Trophoblast cell (in vitro differentiated cells and primary cell): Measurements from ENCODE around the gene LAMP1.
"Not testable (repeated sequence)": the region's sequence is repeated elsewhere in the genome, so short reads cannot be mapped to it uniquely, and the experiment has no call there.

Experiments
- DNase-seq, 2 donors: peaks; one replicate each; pipeline ENCODE4 v3.0.0-alpha.2; 2016
- H2AFZ ChIP-seq: 2 replicates; pipeline ENCODE4 v1.6.1; 2013; ENCODE audit warnings: low read length, moderate library complexity, mild to moderate bottlenecking; ENCODE audit not compliant: insufficient read depth, poor library complexity
- H2AK5ac ChIP-seq: 2 replicates; pipeline ENCODE4 v1.6.1; 2013; ENCODE audit warnings: mild to moderate bottlenecking, low read length
- H2BK120ac ChIP-seq: 2 replicates; pipeline ENCODE4 v1.6.1; 2013; ENCODE audit warnings: low read length, mild to moderate bottlenecking, moderate library complexity; ENCODE audit not compliant: insufficient read depth, poor library complexity
- H2BK12ac ChIP-seq: 2 replicates; pipeline ENCODE4 v1.6.1; 2013; ENCODE audit warnings: mild to moderate bottlenecking, low read length, moderate library complexity
- H2BK5ac ChIP-seq: 2 replicates; pipeline ENCODE4 v1.6.1; 2013; ENCODE audit warnings: low read length, low read depth, moderate library complexity, mild to moderate bottlenecking; ENCODE audit not compliant: poor library complexity
- H3K14ac ChIP-seq: 2 replicates; pipeline ENCODE4 v1.6.1; 2013; ENCODE audit warnings: mild to moderate bottlenecking, low read length
- H3K18ac ChIP-seq: 2 replicates; pipeline ENCODE4 v1.6.1; 2013; ENCODE audit warnings: mild to moderate bottlenecking, low read length
- H3K23ac ChIP-seq: 2 replicates; pipeline ENCODE4 v1.6.1; 2013; ENCODE audit warnings: low read length
- H3K27ac ChIP-seq: 2 replicates; pipeline ENCODE4 v1.5.1; 2013; ENCODE audit warnings: low read depth, mild to moderate bottlenecking, inconsistent platforms, low read length, moderate library complexity
- H3K27me3 ChIP-seq: 2 replicates; pipeline ENCODE4 v1.6.1; 2013; ENCODE audit warnings: inconsistent platforms, mild to moderate bottlenecking, low read length, moderate library complexity; ENCODE audit not compliant: insufficient read depth
- H3K36me3 ChIP-seq, 2 experiments: 1 replicate in 1 of 2; 2 replicates in 1 of 2; pipeline ENCODE4 v1.6.1; 2013; ENCODE audit warnings: low read length in 2 of 2, mild to moderate bottlenecking in 2 of 2, moderate library complexity in 1 of 2; ENCODE audit not compliant: insufficient read depth in 2 of 2, control insufficient read depth in 1 of 2
- H3K4ac ChIP-seq: 2 replicates; pipeline ENCODE4 v1.6.1; 2013; ENCODE audit warnings: low read depth, mild to moderate bottlenecking, low read length, moderate library complexity
- H3K4me1 ChIP-seq, 2 experiments: 1 replicate in 1 of 2; 2 replicates in 1 of 2; pipeline ENCODE4 v1.6.1; 2013; ENCODE audit warnings: low read length in 2 of 2, mild to moderate bottlenecking in 2 of 2, moderate library complexity in 1 of 2; ENCODE audit not compliant: insufficient read depth in 2 of 2, control insufficient read depth in 1 of 2
- H3K4me2 ChIP-seq: 2 replicates; pipeline ENCODE4 v1.6.1; 2013; ENCODE audit warnings: inconsistent platforms, mild to moderate bottlenecking, low read length, moderate library complexity
- H3K4me3 ChIP-seq: 2 replicates; pipeline ENCODE4 v1.5.1; 2013; ENCODE audit warnings: mild to moderate bottlenecking, low read depth, low read length, inconsistent platforms
- H3K79me1 ChIP-seq: one replicate; pipeline ENCODE4 v1.6.1; 2013; ENCODE audit warnings: low read length
- H3K79me2 ChIP-seq: 2 replicates; pipeline ENCODE4 v1.6.1; 2013; ENCODE audit warnings: low read length, mild to moderate bottlenecking; ENCODE audit not compliant: control insufficient read depth, insufficient read depth, poor library complexity
- H3K9ac ChIP-seq: 2 replicates; pipeline ENCODE4 v1.6.1; 2013; ENCODE audit warnings: mild to moderate bottlenecking, low read length
- H3K9me3 ChIP-seq: 2 replicates; pipeline ENCODE4 v1.6.1; 2013; ENCODE audit warnings: low read depth, mild to moderate bottlenecking, control low read depth, inconsistent platforms, low read length; ENCODE audit not compliant: insufficient read depth
- H4K12ac ChIP-seq: 2 replicates; pipeline ENCODE4 v1.6.1; 2013; ENCODE audit warnings: low read depth, mild to moderate bottlenecking, low read length, moderate library complexity
- H4K8ac ChIP-seq: 2 replicates; pipeline ENCODE4 v1.6.1; 2013; ENCODE audit warnings: low read depth, mild to moderate bottlenecking, low read length, moderate library complexity
- H4K91ac ChIP-seq: one replicate; pipeline ENCODE4 v1.6.1; 2013; ENCODE audit warnings: low read depth, mild to moderate bottlenecking, low read length, moderate library complexity
- WGBS: extraction: QIAGEN DNeasy Blood & Tissue Kit; methylation state at CpG from one replicate; pipeline ENCODE4 v1.1.7; 2013; ENCODE audit warnings: missing lambda C conversion rate; ENCODE audit not compliant: insufficient read length, insufficient coverage; ENCODE audit errors: extremely low coverage; 5-methylcytosine and 5-hydroxymethylcytosine counted together

The LAMP1 gene

DNA sequence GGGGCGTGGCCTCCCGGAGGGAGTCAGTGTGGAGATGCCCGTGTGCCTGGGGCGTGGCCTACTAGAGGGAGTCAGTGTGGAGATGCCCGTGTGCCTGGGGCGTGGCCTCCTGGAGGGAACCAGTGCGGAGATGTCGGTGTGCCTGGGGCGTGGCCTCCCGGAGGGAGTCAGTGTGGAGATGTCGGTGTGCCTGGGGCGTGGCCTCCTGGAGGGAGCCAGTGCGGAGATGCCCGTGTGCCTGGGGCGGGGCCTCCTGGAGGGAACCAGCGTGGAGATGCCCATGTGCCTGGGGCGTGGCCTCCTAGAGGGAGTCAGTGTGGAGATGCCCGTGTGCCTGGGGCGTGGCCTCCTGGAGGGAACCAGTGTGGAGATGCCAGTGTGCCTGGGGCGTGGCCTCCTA, 17.1 kb downstream of the LAMP1 start:
- not testable (repeated sequence) for H3K14ac ChIP-seq, H3K4me3 ChIP-seq, H3K4me2 ChIP-seq, H4K8ac ChIP-seq, H2BK12ac ChIP-seq, H3K4me1 ChIP-seq, H2BK120ac ChIP-seq, H2AK5ac ChIP-seq, H3K27me3 ChIP-seq, H3K27ac ChIP-seq, H3K23ac ChIP-seq, H3K4ac ChIP-seq, H4K12ac ChIP-seq, H2AFZ ChIP-seq, DNase-seq, H4K91ac ChIP-seq, H2BK5ac ChIP-seq, H3K79me1 ChIP-seq, H3K18ac ChIP-seq, H3K9ac ChIP-seq, H3K9me3 ChIP-seq, H3K79me2 ChIP-seq
- H3K36me3 ChIP-seq, result peaks cover 30 to 44% of the 10 kb centered on the region in 2 experiments
- no CpG with 5 or more reads among the region's 20 CpGs for WGBS

DNA sequence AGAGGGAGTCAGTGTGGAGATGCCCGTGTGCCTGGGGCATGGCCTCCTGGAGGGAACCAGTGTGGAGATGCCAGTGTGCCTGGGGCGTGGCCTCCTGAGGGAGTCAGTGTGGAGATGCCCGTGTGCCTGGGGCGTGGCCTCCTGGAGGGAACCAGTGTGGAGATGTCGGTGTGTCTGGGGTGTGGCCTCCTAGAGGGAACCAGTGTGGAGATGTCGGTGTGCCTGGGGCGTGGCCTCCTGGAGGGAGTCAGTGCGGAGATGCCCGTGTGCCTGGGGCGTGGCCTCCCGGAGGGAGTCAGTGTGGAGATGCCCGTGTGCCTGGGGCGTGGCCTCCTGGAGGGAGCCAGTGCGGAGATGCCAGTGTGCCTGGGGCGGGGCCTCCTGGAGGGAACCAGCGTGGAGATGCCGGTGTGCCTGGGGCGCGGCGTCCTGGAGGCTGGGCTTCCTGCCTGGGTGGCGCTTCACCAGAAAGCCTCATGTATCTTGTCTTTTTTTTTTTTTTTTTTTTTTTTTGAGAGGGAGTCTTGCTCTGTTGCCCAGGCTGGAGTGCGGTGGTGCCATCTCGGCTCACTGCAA, 17.9 kb downstream of the LAMP1 start:
- not testable (repeated sequence) for H3K9ac ChIP-seq, H3K4me3 ChIP-seq, H2AFZ ChIP-seq, H3K4ac ChIP-seq, H4K12ac ChIP-seq, H3K79me2 ChIP-seq, H3K18ac ChIP-seq, H3K14ac ChIP-seq, H2BK12ac ChIP-seq, H3K4me2 ChIP-seq, H2AK5ac ChIP-seq, DNase-seq, H2BK120ac ChIP-seq, H3K23ac ChIP-seq, H3K27ac ChIP-seq, H3K9me3 ChIP-seq, H3K4me1 ChIP-seq, H2BK5ac ChIP-seq, H4K91ac ChIP-seq, H3K79me1 ChIP-seq, H3K27me3 ChIP-seq, H4K8ac ChIP-seq
- peaks cover 36 to 48% of the 10 kb centered on the region in 2 experiments for H3K36me3 ChIP-seq
- no CpG with 5 or more reads among the region's 23 CpGs for WGBS

- Histone ChIP-seq H3K79me2 (no peaks in the 10 kb centered on the region), H3K4ac (no peak overlapping the region), H3K36me3 (peaks cover 42 to 53% of the 10 kb centered on the region in 2 experiments), H4K91ac (no peak overlapping the region), H3K4me2 (no peak overlapping the region), H4K8ac (no peak overlapping the region), H2BK120ac (no peak overlapping the region), H2AFZ (no peak overlapping the region), H3K23ac (no peak overlapping the region), H4K12ac (no peak overlapping the region), H2BK5ac (no peak overlapping the region), H3K79me1 (no peaks in the 10 kb centered on the region), H3K14ac (no peak overlapping the region), H3K4me3 (no peak overlapping the region), H2AK5ac (no peak overlapping the region), H3K18ac (no peak overlapping the region), H3K27me3 (no peaks in the 10 kb centered on the region), H3K4me1 (peaks cover 0 to 2% of the 10 kb centered on the region in 2 experiments), H3K9me3 (peaks cover 1% of the 10 kb centered on the region), H3K27ac (no peak overlapping the region), H3K9ac (no peak overlapping the region), H2BK12ac (no peak overlapping the region)
- no CpG with 5 or more reads among the region's 5 CpGs for WGBS
- DNase-seq, result peak; percentile 21 to 38
These were observed 19.0 kb downstream of the LAMP1 start for GRCh38 chr13:113315992-113316391.

DNA sequence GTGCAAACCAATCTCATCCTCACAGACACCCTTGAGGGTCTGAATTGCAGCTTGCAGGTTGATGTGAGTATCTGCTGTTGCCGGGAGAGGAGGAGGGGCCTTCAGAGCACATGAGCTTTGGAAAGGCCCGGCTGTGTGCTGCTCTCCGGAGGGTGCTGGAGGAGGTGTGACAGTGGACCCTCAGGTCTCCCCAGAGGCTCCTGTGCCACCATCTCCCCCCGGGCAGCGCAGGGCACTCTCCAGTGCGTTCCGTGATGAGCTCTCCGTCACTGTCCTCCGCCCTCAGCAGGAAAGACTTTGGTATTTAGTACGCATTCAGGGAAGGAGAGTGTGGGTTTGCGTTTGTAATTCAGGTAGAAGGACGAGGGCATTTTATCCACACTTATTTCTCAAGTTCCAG, 20.0 kb downstream of the LAMP1 start:
- H3K4ac ChIP-seq, result peak overlapping the region; percentile 22
- WGBS, result no CpG with 5 or more reads among the region's 12 CpGs
- peaks cover 45 to 53% of the 10 kb centered on the region in 2 experiments for H3K36me3 ChIP-seq
- no peak overlapping the region for H3K23ac ChIP-seq
- no peak overlapping the region for H3K27ac ChIP-seq
- H3K4me1 ChIP-seq, result peaks cover 0 to 2% of the 10 kb centered on the region in 2 experiments
- H4K8ac ChIP-seq, result peak overlapping the region; percentile 9
- no peak overlapping the region for H3K18ac ChIP-seq
- no peak overlapping the region for H4K12ac ChIP-seq
- no peak overlapping the region for H2AFZ ChIP-seq
- no peak overlapping the region for H2BK120ac ChIP-seq
- H2AK5ac ChIP-seq, result no peak overlapping the region
- H3K9me3 ChIP-seq, result peaks cover 2% of the 10 kb centered on the region
- H3K79me2 ChIP-seq, result no peaks in the 10 kb centered on the region
- H2BK5ac ChIP-seq, result no peak overlapping the region
- DNase-seq, result no peak
- H3K14ac ChIP-seq, result no peak overlapping the region
- no peak overlapping the region for H4K91ac ChIP-seq
- no peak overlapping the region for H3K4me2 ChIP-seq
- no peaks in the 10 kb centered on the region for H3K27me3 ChIP-seq
- no peaks in the 10 kb centered on the region for H3K79me1 ChIP-seq
- no peak overlapping the region for H3K9ac ChIP-seq
- no peak overlapping the region for H3K4me3 ChIP-seq
- H2BK12ac ChIP-seq, result no peak overlapping the region
